Epithelial cell of esophagus (primary cell): ENCODE measurements around the gene TK2.

Experiments
- DNase-seq: peaks from one replicate; pipeline ENCODE4 v3.0.0; 2010; ENCODE audit warnings: low read depth
- H3K4me3 ChIP-seq: 2 replicates; pipeline ENCODE4 v1.5.1; 2011; ENCODE audit warnings: mild to moderate bottlenecking, low read length, control low read depth
- TF ChIP-seq, protein P1 (sequence below): IDR thresholded peaks from 2 replicates; pipeline ENCODE4 v1.5.1; 2011; ENCODE audit warnings: low read depth, mild to moderate bottlenecking, low read length, control low read depth, inconsistent platforms; ENCODE audit not compliant: insufficient read depth; ENCODE audit errors: missing control alignments

Gene TK2

DNA sequence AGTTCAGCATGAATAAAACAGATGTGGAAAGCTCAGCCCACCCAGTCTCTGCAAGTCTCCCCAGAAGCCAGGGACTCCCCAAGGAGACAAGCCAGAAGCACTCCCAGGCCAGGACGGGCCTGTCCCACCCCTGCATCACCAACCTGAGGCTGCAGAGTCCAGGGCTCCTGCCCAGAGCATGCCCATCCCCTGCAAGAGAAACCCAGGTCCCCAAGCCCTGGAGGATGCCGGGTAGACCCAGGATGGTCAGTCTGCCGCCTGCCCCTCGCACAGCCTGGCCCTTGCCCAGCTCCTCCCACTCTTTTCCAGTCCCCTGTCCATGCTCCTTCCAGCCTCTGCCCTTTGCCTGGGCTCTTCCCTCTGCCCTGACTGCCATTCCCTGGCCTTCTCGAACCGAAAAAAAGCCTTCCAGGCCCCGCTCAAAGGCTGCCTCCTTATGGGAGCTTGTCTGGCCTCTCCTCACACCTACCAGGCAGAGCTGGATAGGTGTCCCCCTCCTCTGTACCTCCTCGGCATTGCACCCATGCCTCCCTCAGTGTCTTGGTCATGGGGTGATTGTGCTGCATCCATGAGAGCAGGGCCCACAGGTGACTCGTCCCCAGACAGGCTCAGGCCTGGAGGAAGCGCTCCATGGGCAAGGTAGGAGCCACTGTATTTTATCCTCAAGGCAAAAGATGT is 78.1 kb downstream of the TK2 start:
- TF ChIP-seq, protein P1, sequence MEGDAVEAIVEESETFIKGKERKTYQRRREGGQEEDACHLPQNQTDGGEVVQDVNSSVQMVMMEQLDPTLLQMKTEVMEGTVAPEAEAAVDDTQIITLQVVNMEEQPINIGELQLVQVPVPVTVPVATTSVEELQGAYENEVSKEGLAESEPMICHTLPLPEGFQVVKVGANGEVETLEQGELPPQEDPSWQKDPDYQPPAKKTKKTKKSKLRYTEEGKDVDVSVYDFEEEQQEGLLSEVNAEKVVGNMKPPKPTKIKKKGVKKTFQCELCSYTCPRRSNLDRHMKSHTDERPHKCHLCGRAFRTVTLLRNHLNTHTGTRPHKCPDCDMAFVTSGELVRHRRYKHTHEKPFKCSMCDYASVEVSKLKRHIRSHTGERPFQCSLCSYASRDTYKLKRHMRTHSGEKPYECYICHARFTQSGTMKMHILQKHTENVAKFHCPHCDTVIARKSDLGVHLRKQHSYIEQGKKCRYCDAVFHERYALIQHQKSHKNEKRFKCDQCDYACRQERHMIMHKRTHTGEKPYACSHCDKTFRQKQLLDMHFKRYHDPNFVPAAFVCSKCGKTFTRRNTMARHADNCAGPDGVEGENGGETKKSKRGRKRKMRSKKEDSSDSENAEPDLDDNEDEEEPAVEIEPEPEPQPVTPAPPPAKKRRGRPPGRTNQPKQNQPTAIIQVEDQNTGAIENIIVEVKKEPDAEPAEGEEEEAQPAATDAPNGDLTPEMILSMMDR, result peak; percentile 11
- H3K4me3 ChIP-seq, result no peak overlapping the region
- peak; percentile 43 for DNase-seq

DNA sequence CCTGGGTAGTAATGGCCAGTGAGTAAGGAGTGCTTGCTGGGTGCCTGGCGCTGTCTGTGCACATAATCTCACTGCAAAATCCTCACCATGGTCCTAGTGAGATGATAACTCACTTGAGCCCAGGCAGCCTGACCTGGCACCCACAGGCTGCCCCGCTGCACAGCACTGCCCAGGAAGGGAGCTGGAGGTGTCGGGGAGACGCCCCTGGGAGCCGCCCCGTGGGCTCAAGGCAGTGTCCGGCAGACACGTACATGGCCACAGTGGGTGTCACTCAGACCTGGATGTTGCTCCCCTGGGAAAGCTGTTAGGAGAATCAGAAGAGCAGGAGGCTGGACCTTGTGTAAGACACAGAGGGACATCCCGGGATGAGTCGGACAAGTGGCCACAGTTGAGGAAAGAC is 78.7 kb downstream of the TK2 start:
- DNase-seq, result no peak
- TF ChIP-seq, protein P1, result no peak
- no peak overlapping the region for H3K4me3 ChIP-seq

DNA sequence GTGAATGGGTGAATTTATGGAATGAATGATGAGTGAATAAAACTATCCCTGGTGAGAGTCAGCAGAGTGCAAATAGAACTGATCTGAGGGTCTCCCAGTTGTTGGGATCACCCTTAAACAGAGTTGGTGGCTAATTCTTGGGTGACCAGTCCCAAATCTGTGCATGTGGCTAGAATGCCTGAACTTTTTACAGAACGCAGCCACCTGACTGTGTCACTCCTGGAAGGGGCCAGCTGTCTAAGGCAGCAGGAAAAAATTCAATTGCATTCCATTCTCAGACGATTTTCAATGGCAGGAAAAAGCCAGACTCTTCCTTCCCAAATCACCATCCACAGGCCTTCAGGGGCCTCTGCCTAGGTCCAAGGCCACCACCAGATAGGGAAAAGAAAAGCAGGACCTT is 79.4 kb downstream of the TK2 start:
- TF ChIP-seq, protein P1, result no peak
- DNase-seq, result no peak
- H3K4me3 ChIP-seq, result no peak overlapping the region

GRCh38 chr16:66469947-66470546 is 79.9 kb downstream of the TK2 start:
- no peak overlapping the region for H3K4me3 ChIP-seq
- no peak for DNase-seq
- TF ChIP-seq, protein P1, result no peak

- TF ChIP-seq, protein P1, result no peak
- DNase-seq, result no peak
- no peak overlapping the region for H3K4me3 ChIP-seq
These were observed 80.5 kb downstream of the TK2 start for GRCh38 chr16:66469291-66469946.

DNA sequence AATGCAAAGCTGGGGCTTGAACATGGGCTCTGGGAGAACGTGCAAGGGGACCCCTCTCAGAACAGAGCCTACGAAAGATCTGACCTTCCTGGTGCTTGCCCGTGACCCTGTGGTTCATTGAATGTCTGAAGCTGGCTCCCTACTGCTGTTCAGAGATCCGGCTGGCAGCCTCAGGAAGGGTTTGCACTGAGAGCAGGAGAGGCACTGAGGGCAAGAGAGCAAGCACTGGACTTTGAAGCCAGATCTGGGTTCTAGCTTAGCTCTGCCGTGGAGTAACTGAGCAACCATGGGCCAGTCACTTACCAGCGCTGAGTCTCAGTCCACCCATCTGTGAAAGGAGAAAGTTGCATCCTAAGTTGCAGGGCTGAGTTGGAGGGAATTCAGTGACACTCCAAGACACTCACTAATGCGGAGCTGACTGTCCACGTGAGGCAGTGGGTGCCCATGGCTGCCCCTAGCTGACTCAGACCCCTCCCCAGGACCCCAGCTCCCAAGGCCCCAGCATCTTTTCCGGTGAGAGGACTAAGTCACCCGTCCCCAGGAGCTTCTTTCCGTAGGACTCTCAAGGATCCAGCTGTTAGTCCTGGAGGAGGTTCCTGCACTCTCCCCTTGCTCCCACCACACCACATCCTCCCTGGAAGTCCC is 81.5 kb downstream of the TK2 start:
- no peak for DNase-seq
- TF ChIP-seq, protein P1, result no peak
- H3K4me3 ChIP-seq, result no peak overlapping the region
